ENCODE measurements around the gene INSR. TPM values are rescaled to one million over a fixed set of nuclear protein-coding genes. Genes with fewer than 3 reads are reported as not detected.

INSR gene
- total RNA-seq, 1 donor from 2014 or later, result 7.9 TPM

DNA sequence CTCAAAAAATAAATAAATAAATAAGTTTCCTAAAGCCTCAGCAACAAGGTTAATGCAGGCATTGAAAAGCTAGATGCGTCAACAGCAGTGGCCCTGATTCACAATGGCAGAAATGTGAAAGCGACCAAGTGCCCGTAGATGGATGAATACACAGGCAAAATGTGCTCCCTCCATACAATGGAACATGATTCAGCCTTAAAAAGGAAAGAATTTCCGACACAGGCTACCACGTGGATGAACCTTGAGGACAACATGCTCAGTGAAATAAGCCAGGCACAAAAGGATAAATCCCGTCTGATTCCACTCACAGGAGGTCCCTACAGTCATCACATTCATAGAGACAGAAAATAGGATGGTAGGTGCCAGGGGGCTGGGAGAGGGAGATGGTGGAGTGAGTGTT, 31.7 kb downstream of the INSR start:
- Mint-ChIP-seq H3K27me3 (ENCODE audit: low read depth, unreplicated experiment) (no peaks in the 10 kb centered on the region), H3K27ac (ENCODE audit: unreplicated experiment) (no peak overlapping the region), H3K36me3 (ENCODE audit: low read depth, unreplicated experiment) (peaks cover 9% of the 10 kb centered on the region), H3K4me1 (ENCODE audit: low read depth, unreplicated experiment) (peaks cover under 1% of the 10 kb centered on the region), H3K4me3 (ENCODE audit: unreplicated experiment) (no peak overlapping the region), H3K9me3 (ENCODE audit: unreplicated experiment) (no peaks in the 10 kb centered on the region)
- Histone ChIP-seq H3K9ac (ENCODE audit: low read length) (no peak overlapping the region), H3K4me1 (ENCODE audit: insufficient read depth, low read length) (peaks cover 2% of the 10 kb centered on the region), H3K27me3 (ENCODE audit: insufficient read depth, low read length) (no peaks in the 10 kb centered on the region), H3K4me2 (ENCODE audit: low read length) (no peak overlapping the region), H3K4me3 (ENCODE audit: insufficient read depth, low read depth, low read length) (no peak overlapping the region), H3K9me3 (ENCODE audit: insufficient read depth, low read depth, low read length) (no peaks in the 10 kb centered on the region), H4K20me1 (ENCODE audit: insufficient read depth, low read length) (peaks cover 3% of the 10 kb centered on the region), H3K27ac (ENCODE audit: low read depth, low read length) (no peak overlapping the region), H3K79me2 (ENCODE audit: insufficient read depth, low read length) (no peaks in the 10 kb centered on the region), H2AFZ (ENCODE audit: low read depth, low read length) (no peak overlapping the region), H3K36me3 (ENCODE audit: insufficient read depth, low read length) (no peaks in the 10 kb centered on the region)
- FAIRE-seq (no peak), DNase-seq (ENCODE audit: low read depth) (no peak)
- TF ChIP-seq EZH2 (IDR thresholded peaks at IDR 0.05; ENCODE audit: insufficient read depth, low read length), result no peak
- TF ChIP-seq, protein P1, sequence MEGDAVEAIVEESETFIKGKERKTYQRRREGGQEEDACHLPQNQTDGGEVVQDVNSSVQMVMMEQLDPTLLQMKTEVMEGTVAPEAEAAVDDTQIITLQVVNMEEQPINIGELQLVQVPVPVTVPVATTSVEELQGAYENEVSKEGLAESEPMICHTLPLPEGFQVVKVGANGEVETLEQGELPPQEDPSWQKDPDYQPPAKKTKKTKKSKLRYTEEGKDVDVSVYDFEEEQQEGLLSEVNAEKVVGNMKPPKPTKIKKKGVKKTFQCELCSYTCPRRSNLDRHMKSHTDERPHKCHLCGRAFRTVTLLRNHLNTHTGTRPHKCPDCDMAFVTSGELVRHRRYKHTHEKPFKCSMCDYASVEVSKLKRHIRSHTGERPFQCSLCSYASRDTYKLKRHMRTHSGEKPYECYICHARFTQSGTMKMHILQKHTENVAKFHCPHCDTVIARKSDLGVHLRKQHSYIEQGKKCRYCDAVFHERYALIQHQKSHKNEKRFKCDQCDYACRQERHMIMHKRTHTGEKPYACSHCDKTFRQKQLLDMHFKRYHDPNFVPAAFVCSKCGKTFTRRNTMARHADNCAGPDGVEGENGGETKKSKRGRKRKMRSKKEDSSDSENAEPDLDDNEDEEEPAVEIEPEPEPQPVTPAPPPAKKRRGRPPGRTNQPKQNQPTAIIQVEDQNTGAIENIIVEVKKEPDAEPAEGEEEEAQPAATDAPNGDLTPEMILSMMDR (IDR thresholded peaks at IDR 0.05; ENCODE audit: insufficient read depth, low read depth, low read length), result no peak

DNA sequence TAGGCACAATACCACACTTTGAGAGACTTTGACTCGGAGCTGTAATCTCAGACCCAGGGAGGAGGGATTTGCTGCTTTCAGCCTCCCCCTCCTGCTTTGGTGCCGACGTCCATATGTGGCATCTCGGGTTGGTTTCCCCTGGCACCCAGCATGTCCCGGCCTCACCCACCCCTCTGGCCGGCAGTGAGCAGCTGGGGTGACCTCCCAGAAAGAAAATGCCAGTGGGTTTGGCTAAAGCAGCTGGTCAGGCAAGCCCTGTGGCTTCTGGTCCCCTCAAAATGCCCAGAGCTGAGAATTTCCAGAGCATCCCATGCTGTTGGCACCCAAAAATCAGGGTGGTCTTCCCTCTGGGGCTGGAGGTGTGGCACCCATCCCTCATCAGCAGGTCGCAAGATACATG, 34.1 kb downstream of the INSR start:
- H3K9me3 ChIP-seq (ENCODE audit: insufficient read depth, low read depth, low read length), result no peaks in the 10 kb centered on the region
- FAIRE-seq (no peak), DNase-seq (ENCODE audit: low read depth) (no peak)
- H3K4me2 ChIP-seq (ENCODE audit: low read length), result no peak overlapping the region
- H2AFZ ChIP-seq (ENCODE audit: low read depth, low read length), result no peak overlapping the region
- H3K27ac ChIP-seq (ENCODE audit: low read depth, low read length), result no peak overlapping the region
- no peaks in the 10 kb centered on the region for H3K27me3 ChIP-seq (ENCODE audit: insufficient read depth, low read length)
- no peak overlapping the region for H3K9ac ChIP-seq (ENCODE audit: low read length)
- Mint-ChIP-seq H3K27me3 (ENCODE audit: low read depth, unreplicated experiment) (no peaks in the 10 kb centered on the region), H3K27ac (ENCODE audit: unreplicated experiment) (no peak overlapping the region), H3K4me1 (ENCODE audit: low read depth, unreplicated experiment) (peaks cover 5% of the 10 kb centered on the region), H3K9me3 (ENCODE audit: unreplicated experiment) (no peaks in the 10 kb centered on the region), H3K36me3 (ENCODE audit: low read depth, unreplicated experiment) (no peaks in the 10 kb centered on the region), H3K4me3 (ENCODE audit: unreplicated experiment) (no peak overlapping the region)
- no peaks in the 10 kb centered on the region for H3K79me2 ChIP-seq (ENCODE audit: insufficient read depth, low read length)
- no peak for TF ChIP-seq EZH2 (IDR thresholded peaks at IDR 0.05; ENCODE audit: insufficient read depth, low read length)
- TF ChIP-seq, protein P1 (IDR thresholded peaks at IDR 0.05; ENCODE audit: insufficient read depth, low read depth, low read length), result no peak
- peaks cover 2% of the 10 kb centered on the region for H3K4me1 ChIP-seq (ENCODE audit: insufficient read depth, low read length)
- no peaks in the 10 kb centered on the region for H3K36me3 ChIP-seq (ENCODE audit: insufficient read depth, low read length)
- peaks cover 3% of the 10 kb centered on the region for H4K20me1 ChIP-seq (ENCODE audit: insufficient read depth, low read length)
- no peak overlapping the region for H3K4me3 ChIP-seq (ENCODE audit: insufficient read depth, low read depth, low read length)

DNA sequence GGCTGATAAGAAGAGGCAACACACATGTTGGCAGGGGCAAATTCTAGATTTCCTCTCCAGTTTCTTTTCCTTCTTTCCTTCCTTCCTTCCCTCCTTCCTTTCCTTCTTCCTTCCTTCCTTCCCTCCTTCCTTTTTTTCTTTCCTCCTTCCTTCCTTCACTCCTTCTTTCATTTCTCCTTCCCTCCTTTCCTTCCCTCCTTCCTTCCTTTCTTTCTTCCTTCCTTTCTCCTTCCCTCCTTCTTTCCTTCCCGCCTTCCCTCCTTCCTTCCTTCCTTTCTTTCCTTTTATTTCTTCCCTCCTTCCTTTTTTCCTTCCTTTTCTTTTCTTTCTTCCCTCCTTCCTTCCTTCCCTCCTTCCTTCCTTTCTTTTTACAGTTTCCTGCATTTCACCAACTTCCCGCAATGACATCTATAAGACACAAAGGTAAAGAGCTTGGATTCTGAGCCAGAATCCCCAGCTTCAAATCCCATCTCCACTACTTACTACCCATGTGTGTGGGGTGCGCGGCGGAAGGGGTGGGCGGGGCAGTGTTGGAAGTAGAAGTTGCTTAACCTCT, 35.3 kb downstream of the INSR start:
- Histone ChIP-seq H3K36me3 (ENCODE audit: insufficient read depth, low read length) (no peaks in the 10 kb centered on the region), H3K4me3 (ENCODE audit: insufficient read depth, low read depth, low read length) (no peak overlapping the region), H3K27ac (ENCODE audit: low read depth, low read length) (no peak overlapping the region), H3K4me2 (ENCODE audit: low read length) (no peak overlapping the region), H2AFZ (ENCODE audit: low read depth, low read length) (no peak overlapping the region), H4K20me1 (ENCODE audit: insufficient read depth, low read length) (peaks cover 3% of the 10 kb centered on the region), H3K9ac (ENCODE audit: low read length) (no peak overlapping the region), H3K9me3 (ENCODE audit: insufficient read depth, low read depth, low read length) (no peaks in the 10 kb centered on the region), H3K27me3 (ENCODE audit: insufficient read depth, low read length) (no peaks in the 10 kb centered on the region), H3K4me1 (ENCODE audit: insufficient read depth, low read length) (peaks cover 2% of the 10 kb centered on the region), H3K79me2 (ENCODE audit: insufficient read depth, low read length) (no peaks in the 10 kb centered on the region)
- FAIRE-seq (no peak), DNase-seq (ENCODE audit: low read depth) (no peak)
- Mint-ChIP-seq H3K36me3 (ENCODE audit: low read depth, unreplicated experiment) (no peaks in the 10 kb centered on the region), H3K27me3 (ENCODE audit: low read depth, unreplicated experiment) (no peaks in the 10 kb centered on the region), H3K4me3 (ENCODE audit: unreplicated experiment) (no peak overlapping the region), H3K27ac (ENCODE audit: unreplicated experiment) (peak overlapping the region; percentile 18), H3K9me3 (ENCODE audit: unreplicated experiment) (no peaks in the 10 kb centered on the region), H3K4me1 (ENCODE audit: low read depth, unreplicated experiment) (peaks cover 5% of the 10 kb centered on the region)
- TF ChIP-seq, protein P1 (IDR thresholded peaks at IDR 0.05; ENCODE audit: insufficient read depth, low read depth, low read length), result no peak
- no peak for TF ChIP-seq EZH2 (IDR thresholded peaks at IDR 0.05; ENCODE audit: insufficient read depth, low read length)

All from astrocyte (in vitro differentiated cells and primary cell).